HL-60 (cell line): ENCODE data around the gene MEX3B.

Experiments
- CTCF ChIP-seq: IDR thresholded peaks from one replicate; pipeline ENCODE4 v1.5.1; 2011; ENCODE audit warnings: low read length, control low read depth, inconsistent platforms; ENCODE audit not compliant: insufficient read depth
- GABPA ChIP-seq: IDR thresholded peaks from 2 replicates; pipeline ENCODE4 v1.6.1; 2012; ENCODE audit warnings: low read depth
- SPI1 ChIP-seq: IDR thresholded peaks from 2 replicates; pipeline ENCODE4 v1.6.1; 2012; ENCODE audit warnings: low read depth, mild to moderate bottlenecking, borderline replicate concordance

GRCh38 chr15:82031871-82032270 is 13.9 kb downstream of the MEX3B start:
- TF ChIP-seq CTCF = no peak
- no peak for TF ChIP-seq GABPA
- no peak for TF ChIP-seq SPI1
